Measurements from ENCODE around the gene ARHGAP22. TPM values are rescaled to one million over a fixed set of nuclear protein-coding genes. Genes with fewer than 3 reads are reported as not detected.

The ARHGAP22 gene
- total and polyA plus RNA-seq, 2 donors (not counting 1 experiment from before 2014, with no cell fraction given) = 10.4 to 75.5 TPM

DNA sequence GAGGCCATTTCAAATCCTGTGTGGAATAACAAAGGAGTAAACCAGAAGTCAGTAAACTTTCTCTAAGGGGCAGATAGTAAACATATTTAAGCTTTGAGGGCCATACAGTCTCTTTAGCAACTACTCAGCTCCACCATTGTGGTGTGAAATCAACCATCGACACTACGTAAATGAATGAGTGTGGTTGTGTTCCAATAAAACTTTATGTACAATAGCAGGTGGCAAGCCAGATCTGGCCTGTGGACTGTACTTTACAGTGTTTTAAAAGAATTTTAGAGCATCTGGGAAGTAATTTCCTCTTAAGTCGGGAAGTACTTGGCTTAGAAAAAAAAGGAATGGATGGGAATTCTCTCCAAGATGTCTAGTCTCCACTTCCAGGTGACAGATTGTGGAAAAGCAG is 71.3 kb downstream of the ARHGAP22 start:
- no peak for DNase-seq (ENCODE audit: low read depth in 2 of 2)
- no peaks in the 10 kb centered on the region for H3K27me3 ChIP-seq (ENCODE audit: control insufficient read depth, insufficient read depth, low read length)
- H3K9ac ChIP-seq (ENCODE audit: insufficient read depth, low read length) = no peak overlapping the region
- H3K4me2 ChIP-seq (ENCODE audit: extremely low read depth, insufficient read depth, low read length) = no peak overlapping the region
- no peak overlapping the region for H2AFZ ChIP-seq (ENCODE audit: low read length)
- H3K36me3 ChIP-seq (ENCODE audit: control insufficient read depth, insufficient read depth, low read length) = peaks cover 2% of the 10 kb centered on the region
- H3K27ac ChIP-seq (ENCODE audit: insufficient read depth, low read length) = no peak overlapping the region
- H3K4me1 ChIP-seq (ENCODE audit: control insufficient read depth, extremely low read depth, insufficient read depth, low read length) = peaks cover 4% of the 10 kb centered on the region
- no peaks in the 10 kb centered on the region for H4K20me1 ChIP-seq (ENCODE audit: control insufficient read depth, extremely low read depth, insufficient read depth, low read length)
- TF ChIP-seq, protein P1, sequence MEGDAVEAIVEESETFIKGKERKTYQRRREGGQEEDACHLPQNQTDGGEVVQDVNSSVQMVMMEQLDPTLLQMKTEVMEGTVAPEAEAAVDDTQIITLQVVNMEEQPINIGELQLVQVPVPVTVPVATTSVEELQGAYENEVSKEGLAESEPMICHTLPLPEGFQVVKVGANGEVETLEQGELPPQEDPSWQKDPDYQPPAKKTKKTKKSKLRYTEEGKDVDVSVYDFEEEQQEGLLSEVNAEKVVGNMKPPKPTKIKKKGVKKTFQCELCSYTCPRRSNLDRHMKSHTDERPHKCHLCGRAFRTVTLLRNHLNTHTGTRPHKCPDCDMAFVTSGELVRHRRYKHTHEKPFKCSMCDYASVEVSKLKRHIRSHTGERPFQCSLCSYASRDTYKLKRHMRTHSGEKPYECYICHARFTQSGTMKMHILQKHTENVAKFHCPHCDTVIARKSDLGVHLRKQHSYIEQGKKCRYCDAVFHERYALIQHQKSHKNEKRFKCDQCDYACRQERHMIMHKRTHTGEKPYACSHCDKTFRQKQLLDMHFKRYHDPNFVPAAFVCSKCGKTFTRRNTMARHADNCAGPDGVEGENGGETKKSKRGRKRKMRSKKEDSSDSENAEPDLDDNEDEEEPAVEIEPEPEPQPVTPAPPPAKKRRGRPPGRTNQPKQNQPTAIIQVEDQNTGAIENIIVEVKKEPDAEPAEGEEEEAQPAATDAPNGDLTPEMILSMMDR (conservative IDR thresholded peaks at IDR 0.05 in 1 of 2, IDR thresholded peaks at IDR 0.05 in 1 of 2; ENCODE audit: low read depth in 1 of 2, low read length in 2 of 2) = no peak
- no peak overlapping the region for H3K4me3 ChIP-seq (replicated peaks in 1 of 4; ENCODE audit: control extremely low read depth in 1 of 4, insufficient read depth in 1 of 4, low read depth in 3 of 4, low read length in 4 of 4)
- peaks cover 23% of the 10 kb centered on the region for H3K79me2 ChIP-seq (ENCODE audit: control insufficient read depth, insufficient read depth, low read length)
- H3K9me3 ChIP-seq (ENCODE audit: control insufficient read depth, insufficient read depth, low read depth, low read length) = no peaks in the 10 kb centered on the region

DNA sequence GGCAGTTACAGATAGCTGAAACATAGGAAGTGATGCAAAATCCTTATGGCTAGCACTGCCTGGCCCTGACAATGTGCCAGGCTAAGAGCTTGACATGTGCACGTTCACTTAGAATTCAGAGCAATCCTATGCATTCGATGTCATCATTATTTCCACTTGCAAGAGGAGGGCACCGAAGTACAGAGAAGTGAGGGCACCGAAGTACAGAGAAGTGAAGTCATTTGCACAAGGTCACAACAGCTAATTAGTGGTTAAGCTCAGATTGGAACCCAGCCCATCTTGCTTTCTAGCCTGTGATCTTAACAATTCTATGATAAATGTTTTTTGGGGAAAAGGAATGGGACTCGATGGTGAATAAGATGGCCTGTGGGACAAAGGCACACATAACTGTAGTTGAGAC is 73.4 kb downstream of the ARHGAP22 start:
- H3K79me2 ChIP-seq (ENCODE audit: control insufficient read depth, insufficient read depth, low read length) = peaks cover 33% of the 10 kb centered on the region
- H3K27me3 ChIP-seq (ENCODE audit: control insufficient read depth, insufficient read depth, low read length) = no peaks in the 10 kb centered on the region
- TF ChIP-seq, protein P1 (conservative IDR thresholded peaks at IDR 0.05 in 1 of 2, IDR thresholded peaks at IDR 0.05 in 1 of 2; ENCODE audit: low read depth in 1 of 2, low read length in 2 of 2) = no peak
- TF ChIP-seq EZH2 (IDR thresholded peaks at IDR 0.05; ENCODE audit: low read length, missing control alignments) = no peak
- no peak overlapping the region for H3K4me3 ChIP-seq (replicated peaks in 1 of 4; ENCODE audit: control extremely low read depth in 1 of 4, insufficient read depth in 1 of 4, low read depth in 3 of 4, low read length in 4 of 4)
- peaks cover 12% of the 10 kb centered on the region for H3K4me1 ChIP-seq (ENCODE audit: control insufficient read depth, extremely low read depth, insufficient read depth, low read length)
- H3K4me2 ChIP-seq (ENCODE audit: extremely low read depth, insufficient read depth, low read length) = peak overlapping the region; percentile 27
- H3K9me3 ChIP-seq (ENCODE audit: control insufficient read depth, insufficient read depth, low read depth, low read length) = no peaks in the 10 kb centered on the region
- no peak overlapping the region for H2AFZ ChIP-seq (ENCODE audit: low read length)
- peak; percentile 57 to 67 for DNase-seq (ENCODE audit: low read depth in 2 of 2)
- H3K27ac ChIP-seq (ENCODE audit: insufficient read depth, low read length) = no peak overlapping the region
- H3K36me3 ChIP-seq (ENCODE audit: control insufficient read depth, insufficient read depth, low read length) = peaks cover 2% of the 10 kb centered on the region
- no peak overlapping the region for H3K9ac ChIP-seq (ENCODE audit: insufficient read depth, low read length)
- H4K20me1 ChIP-seq (ENCODE audit: control insufficient read depth, extremely low read depth, insufficient read depth, low read length) = no peaks in the 10 kb centered on the region

DNA sequence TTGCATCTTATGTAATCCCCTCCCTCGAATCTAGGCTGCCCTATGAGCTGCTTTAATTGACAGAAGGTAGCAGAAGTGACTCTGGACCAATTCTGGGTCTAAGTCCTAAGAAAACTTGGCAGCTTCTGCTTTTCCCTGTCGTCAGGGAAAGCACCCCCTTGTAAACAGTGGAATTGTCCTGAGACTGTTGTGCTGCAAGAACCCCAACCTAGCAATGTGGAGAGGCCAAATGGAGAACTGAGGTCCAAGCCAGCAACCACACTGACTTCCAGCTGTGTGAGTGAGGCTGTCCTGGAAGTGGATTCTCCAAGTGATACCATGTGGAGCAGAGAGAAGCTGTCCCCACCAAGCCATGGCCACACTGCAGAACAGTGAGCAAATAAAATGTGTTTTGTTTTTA is 75.5 kb downstream of the ARHGAP22 start:
- H3K27me3 ChIP-seq (ENCODE audit: control insufficient read depth, insufficient read depth, low read length) = no peaks in the 10 kb centered on the region
- H3K27ac ChIP-seq (ENCODE audit: insufficient read depth, low read length) = no peak overlapping the region
- peaks cover 38% of the 10 kb centered on the region for H3K79me2 ChIP-seq (ENCODE audit: control insufficient read depth, insufficient read depth, low read length)
- H3K4me3 ChIP-seq (replicated peaks in 1 of 4; ENCODE audit: control extremely low read depth in 1 of 4, insufficient read depth in 1 of 4, low read depth in 3 of 4, low read length in 4 of 4) = no peak overlapping the region
- no peaks in the 10 kb centered on the region for H3K9me3 ChIP-seq (ENCODE audit: control insufficient read depth, insufficient read depth, low read depth, low read length)
- peaks cover 2% of the 10 kb centered on the region for H3K36me3 ChIP-seq (ENCODE audit: control insufficient read depth, insufficient read depth, low read length)
- no peak overlapping the region for H3K4me2 ChIP-seq (ENCODE audit: extremely low read depth, insufficient read depth, low read length)
- peaks cover 15% of the 10 kb centered on the region for H3K4me1 ChIP-seq (ENCODE audit: control insufficient read depth, extremely low read depth, insufficient read depth, low read length)
- no peak for DNase-seq (ENCODE audit: low read depth in 2 of 2)
- H4K20me1 ChIP-seq (ENCODE audit: control insufficient read depth, extremely low read depth, insufficient read depth, low read length) = no peaks in the 10 kb centered on the region
- TF ChIP-seq, protein P1 (conservative IDR thresholded peaks at IDR 0.05 in 1 of 2, IDR thresholded peaks at IDR 0.05 in 1 of 2; ENCODE audit: low read depth in 1 of 2, low read length in 2 of 2) = no peak
- TF ChIP-seq EZH2 (IDR thresholded peaks at IDR 0.05; ENCODE audit: low read length, missing control alignments) = no peak
- H3K9ac ChIP-seq (ENCODE audit: insufficient read depth, low read length) = no peak overlapping the region
- H2AFZ ChIP-seq (ENCODE audit: low read length) = no peak overlapping the region
